K562 (cell line): Measurements from ENCODE around the gene ALG12. TPM values are rescaled to one million over a fixed set of nuclear protein-coding genes. Genes with fewer than 3 reads are reported as not detected.

Experiments used
- ATAC-seq: fragments of 200-7000 bp; cut with Tn5 transposase; 3 replicates; pipeline ENCODE4 v1.9.1; 2020; ENCODE audit warnings: moderate library complexity
- BruUV-seq: library from RNA; stranded (reverse); fragments of 400-500 nt; replicated peaks from 2 replicates; lab custom pipeline; 2021; lab: Mats Ljungman, UMichigan
- CTCF ChIA-PET: fragments of 300-600 bp; formaldehyde crosslinking; extraction: SDS; loops from one replicate; lab custom pipeline; 2021; ENCODE audit warnings: low intra/inter-chr PET ratio; lab: Yijun Ruan, JAX
- POLR2A ChIA-PET: fragments of 300-600, 350-650 bp; sonication (Branson Sonifier 250); formaldehyde crosslinking; extraction: SDS; loops from one replicate; lab custom pipeline; 2021; ENCODE audit warnings: antibody characterized with exemption, inconsistent platforms; lab: Yijun Ruan, JAX
- DNase-seq, 4 experiments: peaks; one replicate each; pipeline versions ENCODE4 v3.0.0 to v3.0.0-alpha.2; 2011 to 2018; ENCODE audit warnings: low spot score in 3 of 4, mixed read lengths in 3 of 4; ENCODE audit errors: extremely low read depth in 1 of 4
- FAIRE-seq: peaks from 2 replicates; lab custom pipeline; 2011; peaks lifted over from hg19 to GRCh38; lab: Jason Lieb, UNC
- H2AFZ ChIP-seq: 2 replicates; pipeline ENCODE4 v1.6.0; 2011; ENCODE audit warnings: low read depth, low read length, control low read depth, inconsistent platforms
- H3K27ac ChIP-seq: fragments of 200-600 bp; 3 replicates; pipeline ENCODE4 v1.8.0; 2011; ENCODE audit warnings: low read depth, mild to moderate bottlenecking, control low read depth, inconsistent platforms, low read length, moderate library complexity, mixed read lengths; ENCODE audit errors: extremely low read depth
- H3K27me3 ChIP-seq, 2 experiments: fragments of 300-600 bp in 1 of 2; 2 replicates in 1 of 2; 3 replicates in 1 of 2; pipeline versions ENCODE4 v1.6.0 to v1.8.0; 2011; ENCODE audit warnings: inconsistent platforms in 2 of 2, low read length in 2 of 2, mild to moderate bottlenecking in 1 of 2, mixed read lengths in 1 of 2, moderate library complexity in 1 of 2; ENCODE audit not compliant: control insufficient read depth in 2 of 2, insufficient read depth in 2 of 2
- H3K36me3 ChIP-seq: fragments of 300-600 bp; 3 replicates; pipeline ENCODE4 v1.8.0; 2011; ENCODE audit warnings: mild to moderate bottlenecking, low read length, inconsistent platforms; ENCODE audit not compliant: control insufficient read depth, insufficient read depth
- H3K4me1 ChIP-seq, 2 experiments: fragments of 200-600 bp in 1 of 2; replicated peaks in 1 of 2; 2 replicates in 1 of 2; 3 replicates in 1 of 2; pipeline versions ENCODE4 v1.5.1 to v1.8.0; 2011; ENCODE audit warnings: inconsistent platforms in 2 of 2, low read length in 2 of 2, mild to moderate bottlenecking in 1 of 2, mixed read lengths in 1 of 2, moderate library complexity in 1 of 2; ENCODE audit not compliant: control insufficient read depth in 2 of 2, insufficient read depth in 2 of 2
- H3K4me2 ChIP-seq: 2 replicates; pipeline ENCODE4 v1.6.1; 2011; ENCODE audit warnings: low read length, control low read depth, inconsistent platforms, mixed read lengths; ENCODE audit not compliant: insufficient read depth
- H3K4me3 ChIP-seq: fragments of 200-600 bp; sonication (generic), shearing (Covaris generic); 2 replicates; pipeline ENCODE4 v1.5.1; 2016; ENCODE audit warnings: control low read depth, inconsistent platforms
- H3K79me2 ChIP-seq: fragments of 200-600 bp; 3 replicates; pipeline ENCODE4 v1.8.0; 2011; ENCODE audit warnings: low read length, inconsistent platforms; ENCODE audit not compliant: control insufficient read depth, insufficient read depth
- H3K9ac ChIP-seq, 2 experiments: 2 replicates each; pipeline versions ENCODE4 v1.6.0 to v1.6.1; 2011; ENCODE audit warnings: low read depth in 2 of 2, low read length in 2 of 2, control low read depth in 1 of 2, inconsistent platforms in 1 of 2, mild to moderate bottlenecking in 1 of 2, mixed read lengths in 1 of 2; ENCODE audit not compliant: insufficient read depth in 1 of 2
- H3K9me1 ChIP-seq: one replicate; pipeline ENCODE4 v1.6.0; 2011; ENCODE audit warnings: inconsistent platforms, mild to moderate bottlenecking, low read length, moderate library complexity; ENCODE audit not compliant: control insufficient read depth, insufficient read depth
- H3K9me3 ChIP-seq: replicated peaks from 2 replicates; pipeline ENCODE4 v1.5.1; 2011; ENCODE audit warnings: low read depth, low read length, inconsistent platforms; ENCODE audit not compliant: control insufficient read depth, insufficient read depth
- H4K20me1 ChIP-seq: replicated peaks from 2 replicates; pipeline ENCODE4 v1.6.1; 2011; ENCODE audit warnings: low read length, inconsistent platforms, mixed read lengths; ENCODE audit not compliant: control insufficient read depth, insufficient read depth
- BRCA1 ChIP-seq, 2 experiments: fragments of 450-650 bp in 1 of 2; sonication (generic) in 1 of 2; formaldehyde crosslinking in 1 of 2; IDR thresholded peaks; 2 replicates each; pipeline versions ENCODE4 v1.5.0 to v1.6.1; 2017 to 2020; ENCODE audit warnings: mild to moderate bottlenecking in 1 of 2, missing genetic modification reagents in 1 of 2
- GTF2F1 ChIP-seq: IDR thresholded peaks from 2 replicates; pipeline ENCODE4 v1.6.1; 2011; ENCODE audit warnings: low read depth, low read length, improper control_type of control experiment
- KLF16 ChIP-seq: IDR thresholded peaks from 2 replicates; pipeline ENCODE4 v1.6.1; 2016; ENCODE audit warnings: antibody characterized with exemption
- MTF1 ChIP-seq: fragments of 250-450 bp; sonication (Bioruptor Pico); IDR thresholded peaks from 2 replicates; pipeline ENCODE4 v1.9.0; 2021; ENCODE audit warnings: moderate library complexity, mild to moderate bottlenecking, inconsistent platforms, borderline replicate concordance
- MYNN ChIP-seq, 2 experiments: sonication (generic); formaldehyde crosslinking in 1 of 2; IDR thresholded peaks; 2 replicates each; pipeline versions ENCODE4 v1.5.0 to v1.6.1; 2016 to 2020; ENCODE audit warnings: antibody characterized with exemption in 1 of 2, missing genetic modification reagents in 1 of 2
- NCOA6 ChIP-seq: fragments of 450-650 bp; IDR thresholded peaks from 2 replicates; pipeline ENCODE4 v1.6.1; 2017; ENCODE audit warnings: mild to moderate bottlenecking
- NELFE ChIP-seq: IDR thresholded peaks from 2 replicates; pipeline ENCODE4 v1.6.1; 2011; ENCODE audit warnings: mild to moderate bottlenecking; ENCODE audit not compliant: insufficient read depth, insufficient read length
- POLR2AphosphoS2 ChIP-seq: IDR thresholded peaks from 2 replicates; pipeline ENCODE4 v1.6.1; 2012; ENCODE audit warnings: low read length, improper control_type of control experiment
- RBM14 ChIP-seq: fragments of 200-400 bp; formaldehyde crosslinking; IDR thresholded peaks from 2 replicates; pipeline ENCODE4 v1.6.1; 2018; ENCODE audit warnings: low read depth, mild to moderate bottlenecking, low read length, moderate library complexity, borderline replicate concordance; ENCODE audit not compliant: insufficient read depth
- RBM22 ChIP-seq: fragments of 200-400 bp; formaldehyde crosslinking; IDR thresholded peaks from 2 replicates; pipeline ENCODE4 v1.6.1; 2018; ENCODE audit warnings: low read length, low read depth; ENCODE audit not compliant: poor library complexity, severe bottlenecking
- RBM25 ChIP-seq: fragments of 200-400 bp; formaldehyde crosslinking; IDR thresholded peaks from 2 replicates; pipeline ENCODE4 v1.6.1; 2018; ENCODE audit warnings: low read length, low read depth, moderate library complexity; ENCODE audit not compliant: severe bottlenecking
- SIRT6 ChIP-seq: IDR thresholded peaks from one replicate; pipeline ENCODE4 v1.6.1; 2012; ENCODE audit warnings: low read depth, mild to moderate bottlenecking, control low read depth, inconsistent platforms, low read length, moderate library complexity
- SUPT5H ChIP-seq: fragments of 450-650 bp; IDR thresholded peaks from 2 replicates; pipeline ENCODE4 v1.6.1; 2016
- ZBTB26 ChIP-seq: fragments of 450-650 bp; formaldehyde crosslinking; IDR thresholded peaks from 2 replicates; pipeline ENCODE4 v1.4.0; 2022; ENCODE audit warnings: missing genetic modification characterization
- ZNF140 ChIP-seq: fragments of 250-450 bp; sonication (Bioruptor Pico); IDR thresholded peaks from 2 replicates; pipeline ENCODE4 v1.8.0; 2021; ENCODE audit warnings: moderate library complexity, mild to moderate bottlenecking, inconsistent platforms
- ZNF551 ChIP-seq: fragments of 250-450 bp; sonication (Bioruptor Pico); IDR thresholded peaks from 2 replicates; pipeline ENCODE4 v1.5.0; 2021; ENCODE audit warnings: mild to moderate bottlenecking, moderate library complexity
- WGBS: fragments of 100-300 bp; shearing (Covaris generic); methylation state at CpG from one replicate; pipeline ENCODE4 v1.1.6; 2016; ENCODE audit warnings: low coverage, mixed read lengths; ENCODE audit not compliant: insufficient coverage; ENCODE audit errors: missing lambda C conversion rate; 5-methylcytosine and 5-hydroxymethylcytosine counted together
- in situ Hi-C: fragments of 300-500 bp; cut with MboI; formaldehyde crosslinking; loops from 4 replicates; pipeline ENCODE4 v1.15.0; 2018; ENCODE audit warnings: inconsistent platforms, mixed read lengths
- intact Hi-C: fragments of 100-400 bp; cut with micrococcal nuclease; formaldehyde crosslinking; loops from 2 replicates; pipeline ENCODE4 v1.14.2; 2022
- polyA plus RNA-seq, 8 experiments: library from polyadenylated mRNA; depleted of rRNA in 4 of 8; stranded (reverse) in 5 of 8; unstranded in 3 of 8; fragments of >200 nt; fragmentation: Nextera tagmentation in 2 of 8; fragmentation: Illumina TruSeq in 1 of 8; extraction: Ambion mirVana in 2 of 8; extraction: Trizol in 1 of 8; gene quantifications; 2 replicates each; pipeline versions ENCODE4 v1.2.1 to v1.2.3, GENCODE V29; 2011 to 2014; ENCODE audit warnings: inconsistent platforms in 1 of 8, missing spikeins in 1 of 8
- total RNA-seq, 7 experiments: library from RNA; depleted of rRNA in 6 of 7; stranded (reverse); fragments of >200 nt in 6 of 7; fragmentation: Illumina TruSeq in 2 of 7; extraction: Trizol in 2 of 7; gene quantifications; 2 replicates each; pipeline versions ENCODE4 v1.2.1 to v1.2.3, GENCODE V29; 2011 to 2021; ENCODE audit warnings: low replicate concordance in 1 of 7
- TF ChIP-seq, protein P1 (sequence below): fragments of 450-650 bp; formaldehyde crosslinking; IDR thresholded peaks from 2 replicates; pipeline ENCODE4 v1.4.0; 2020; ENCODE audit warnings: mild to moderate bottlenecking, mixed read lengths
- TF ChIP-seq, protein P2 (sequence below): fragments of 250-450 bp; sonication (Bioruptor Pico); IDR thresholded peaks from 2 replicates; pipeline ENCODE4 v1.4.0; 2020; ENCODE audit warnings: borderline replicate concordance

The ALG12 gene
- total and polyA plus RNA-seq, 9 of the 15 experiments (the other 6 are each of a cell fraction or from before 2014, with no cell fraction given), result 0.20 to 8.5 (median 3.4) TPM

DNA sequence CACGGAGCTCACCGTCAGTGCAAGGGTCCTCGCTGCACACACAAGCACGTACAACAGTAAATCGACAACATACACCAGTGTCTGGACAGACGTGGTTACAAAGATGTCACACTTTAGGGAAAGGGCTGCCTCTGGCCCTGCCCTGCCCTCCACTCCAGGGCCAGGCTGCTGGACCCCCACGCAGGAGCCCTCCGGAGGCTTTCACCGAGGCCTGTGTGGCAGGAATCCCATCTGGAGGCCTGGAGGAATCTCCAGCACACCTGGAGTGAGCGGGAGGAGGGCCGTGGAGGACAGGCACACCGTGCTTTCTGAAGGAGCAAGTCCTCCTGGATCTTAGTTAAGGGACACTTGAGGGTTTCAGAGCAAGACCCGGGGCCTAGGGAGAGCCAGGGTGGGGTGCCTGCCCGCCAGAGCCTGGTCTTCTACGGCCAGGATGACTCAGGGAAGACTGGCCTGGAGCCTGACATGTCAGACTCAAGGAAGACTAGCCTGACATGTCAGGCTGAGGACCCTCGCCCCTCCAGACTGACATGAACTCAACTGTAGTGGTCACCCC is 40.2 kb upstream of the ALG12 start (continued):
- no peak for TF ChIP-seq MTF1 (CRISPR knock-in tag)
- TF ChIP-seq SIRT6, result no peak
- no peak for TF ChIP-seq MYNN (IDR thresholded peaks at IDR 0.05)
- no peak for TF ChIP-seq MYNN (CRISPR knock-in tag; IDR thresholded peaks at IDR 0.05)
- TF ChIP-seq, protein P1, sequence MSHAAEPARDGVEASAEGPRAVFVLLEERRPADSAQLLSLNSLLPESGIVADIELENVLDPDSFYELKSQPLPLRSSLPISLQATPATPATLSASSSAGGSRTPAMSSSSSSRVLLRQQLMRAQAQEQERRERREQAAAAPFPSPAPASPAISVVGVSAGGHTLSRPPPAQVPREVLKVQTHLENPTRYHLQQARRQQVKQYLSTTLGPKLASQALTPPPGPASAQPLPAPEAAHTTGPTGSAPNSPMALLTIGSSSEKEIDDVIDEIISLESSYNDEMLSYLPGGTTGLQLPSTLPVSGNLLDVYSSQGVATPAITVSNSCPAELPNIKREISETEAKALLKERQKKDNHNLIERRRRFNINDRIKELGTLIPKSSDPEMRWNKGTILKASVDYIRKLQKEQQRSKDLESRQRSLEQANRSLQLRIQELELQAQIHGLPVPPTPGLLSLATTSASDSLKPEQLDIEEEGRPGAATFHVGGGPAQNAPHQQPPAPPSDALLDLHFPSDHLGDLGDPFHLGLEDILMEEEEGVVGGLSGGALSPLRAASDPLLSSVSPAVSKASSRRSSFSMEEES, result no peak
- no peak for TF ChIP-seq POLR2AphosphoS2
- TF ChIP-seq ZBTB26 (CRISPR knock-in tag), result no peak
- TF ChIP-seq SUPT5H, result no peak

DNA sequence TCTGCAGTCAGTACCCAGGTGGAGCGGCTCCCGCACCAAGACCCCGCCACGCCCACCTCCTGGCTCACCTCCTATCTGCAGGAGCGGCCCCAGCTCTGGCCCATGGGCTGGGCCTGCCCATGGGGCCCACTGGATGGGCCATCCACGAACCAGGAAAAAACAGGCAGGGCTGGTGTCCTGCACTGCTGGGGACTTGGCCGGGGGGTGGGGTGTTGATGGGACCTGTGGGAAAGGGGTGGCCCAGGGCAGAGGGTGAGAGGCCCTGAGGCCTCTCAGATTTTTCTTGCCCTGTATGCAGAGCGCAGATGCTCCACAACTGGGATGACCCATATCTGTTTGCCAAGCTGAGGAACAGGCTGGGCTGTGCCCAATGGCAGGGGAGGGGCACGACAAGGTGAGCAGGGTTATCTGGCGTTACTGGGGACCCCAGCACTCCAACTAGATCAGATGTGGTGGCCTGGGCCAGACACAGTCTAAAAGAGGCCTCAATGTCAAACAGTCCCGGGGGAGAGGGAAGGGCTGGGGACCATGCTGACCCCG is 39.7 kb upstream of the ALG12 start:
- no peak for ATAC-seq
- Histone ChIP-seq H3K79me2 (peaks cover 29% of the 10 kb centered on the region), H3K4me1 (peaks cover 13 to 84% of the 10 kb centered on the region in 2 experiments), H3K9ac (peak overlapping the region in 1 of 2 experiments; percentile 95; a peak in 1 of 4 replicates), H3K36me3 (peaks cover 12% of the 10 kb centered on the region; the same call in 1 of the 3 replicates), H3K27ac (no peak overlapping the region), H3K9me3 (no peaks in the 10 kb centered on the region), H2AFZ (no peak overlapping the region), H3K4me3 (no peak overlapping the region), H3K4me2 (no peak overlapping the region), H3K9me1 (no peaks in the 10 kb centered on the region), H4K20me1 (peaks cover 11% of the 10 kb centered on the region), H3K27me3 (no peaks in the 10 kb centered on the region)
- 66% methylated on average over 4 of the region's 12 CpGs for WGBS
- peak in 2 of 4 experiments; percentile 30 to 38 for DNase-seq
- BruUV-seq, result no TSS peak
- intact Hi-C loops (no loop called here), in situ Hi-C loops (no loop called here)
- FAIRE-seq, result no peak
- ChIA-PET CTCF (no interaction called here), POLR2A (no interaction called here)
- TF ChIP-seq NELFE, result no peak
- no peak for TF ChIP-seq GTF2F1
- no peak for TF ChIP-seq KLF16
- TF ChIP-seq RBM14, result no peak
- no peak for TF ChIP-seq ZNF140 (CRISPR knock-in tag)
- TF ChIP-seq, protein P2, sequence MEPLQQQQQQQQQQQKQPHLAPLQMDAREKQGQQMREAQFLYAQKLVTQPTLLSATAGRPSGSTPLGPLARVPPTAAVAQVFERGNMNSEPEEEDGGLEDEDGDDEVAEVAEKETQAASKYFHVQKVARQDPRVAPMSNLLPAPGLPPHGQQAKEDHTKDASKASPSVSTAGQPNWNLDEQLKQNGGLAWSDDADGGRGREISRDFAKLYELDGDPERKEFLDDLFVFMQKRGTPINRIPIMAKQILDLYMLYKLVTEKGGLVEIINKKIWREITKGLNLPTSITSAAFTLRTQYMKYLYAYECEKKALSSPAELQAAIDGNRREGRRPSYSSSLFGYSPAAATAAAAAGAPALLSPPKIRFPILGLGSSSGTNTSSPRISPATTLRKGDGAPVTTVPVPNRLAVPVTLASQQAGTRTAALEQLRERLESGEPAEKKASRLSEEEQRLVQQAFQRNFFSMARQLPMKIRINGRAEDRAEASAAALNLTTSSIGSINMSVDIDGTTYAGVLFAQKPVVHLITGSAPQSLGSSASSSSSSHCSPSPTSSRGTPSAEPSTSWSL (CRISPR knock-in tag), result no peak
- no peak for TF ChIP-seq RBM25
- TF ChIP-seq NCOA6, result no peak
- no peak for TF ChIP-seq BRCA1 (IDR thresholded peaks at IDR 0.05)
- no peak for TF ChIP-seq BRCA1 (CRISPR knock-in tag; IDR thresholded peaks at IDR 0.05)
- TF ChIP-seq ZNF551, result no peak
- no peak for TF ChIP-seq RBM22
